Activated CD4-positive, alpha-beta memory T cell treated with anti-CD3 and anti-CD28 coated beads for 36 hours (primary cell): ENCODE results near the gene SUN2. TPM values are rescaled to one million over a fixed set of nuclear protein-coding genes. Genes with fewer than 3 reads are reported as not detected.

Experiments
- CTCF ChIA-PET: fragments of 350-600 bp; sonication (Branson Sonifier 250); formaldehyde crosslinking; loops from one replicate; lab custom pipeline; 2021; ENCODE audit warnings: antibody characterized with exemption, inconsistent platforms; lab: Charles Lee
- POLR2A ChIA-PET: fragments of 350-600 bp; sonication (Branson Sonifier 250); formaldehyde crosslinking; loops from one replicate; lab custom pipeline; 2021; ENCODE audit warnings: antibody characterized with exemption; lab: Charles Lee
- DNase-seq: peaks from one replicate; pipeline ENCODE4 v3.0.0-alpha.2; 2020
- H3K27ac Mint-ChIP-seq: one replicate; pipeline ENCODE4 v1.8.0; 2021; ENCODE audit warnings: mixed read lengths
- H3K27me3 Mint-ChIP-seq: one replicate; pipeline ENCODE4 v1.8.0; 2021; ENCODE audit warnings: mixed read lengths
- H3K36me3 Mint-ChIP-seq: one replicate; pipeline ENCODE4 v1.8.0; 2021; ENCODE audit warnings: mixed read lengths
- H3K4me1 Mint-ChIP-seq: one replicate; pipeline ENCODE4 v1.8.0; 2021; ENCODE audit warnings: low read depth, mixed read lengths
- H3K4me3 Mint-ChIP-seq: one replicate; pipeline ENCODE4 v1.8.0; 2021; ENCODE audit warnings: mild to moderate bottlenecking, mixed read lengths
- H3K9me3 Mint-ChIP-seq: one replicate; pipeline ENCODE4 v1.8.0; 2021; ENCODE audit warnings: mixed read lengths
- intact Hi-C: fragments of 100-400 bp; cut with micrococcal nuclease; formaldehyde crosslinking; loops from one replicate; pipeline ENCODE4 v1.15.1; 2023
- total RNA-seq, 2 experiments: library from RNA; stranded (reverse); gene quantifications; one replicate each; pipeline ENCODE4 v1.2.3, GENCODE V29; 2021

SUN2 gene
- total RNA-seq, 2 experiments from 2014 or later, result 159 to 168 TPM

DNA sequence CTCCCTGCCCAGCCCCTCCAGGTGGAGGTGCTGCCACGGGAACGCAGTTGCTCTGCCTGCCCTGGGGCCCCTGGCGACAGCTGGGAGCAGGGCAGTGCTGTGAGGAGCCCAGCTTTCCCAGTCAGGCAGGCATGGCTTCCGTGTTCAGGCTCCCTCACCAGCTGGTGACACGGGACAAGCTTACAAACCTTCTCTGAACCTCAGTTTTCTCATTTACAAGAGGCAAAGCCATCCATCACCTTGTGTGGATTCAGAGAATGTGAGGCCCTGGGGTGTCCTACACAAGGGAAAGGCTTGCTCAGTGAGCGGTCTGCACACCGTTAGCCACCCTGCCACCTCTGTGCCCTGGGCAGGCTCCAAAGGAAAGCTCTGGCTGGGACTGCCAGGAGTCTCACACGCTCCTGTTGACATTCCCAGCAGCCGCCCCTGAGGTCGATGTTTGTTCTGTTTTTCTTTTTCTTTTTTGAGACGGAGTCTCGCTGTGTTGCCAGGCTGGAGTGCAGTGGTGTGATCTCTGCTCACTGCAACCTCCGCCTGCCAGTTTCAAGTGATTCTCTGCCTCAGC lies 23.5 kb downstream of the SUN2 start:
- POLR2A ChIA-PET, result interaction anchor here (0.6 to 3.7 kb wide), 4 partner anchors 8 to 478 kb away, joined by 3 to 17 read pairs (median 4); no protein-coding TSS in a partner anchor
- Mint-ChIP-seq H3K4me1 (peaks cover 31% of the 10 kb centered on the region), H3K9me3 (no peaks in the 10 kb centered on the region), H3K36me3 (peaks cover 52% of the 10 kb centered on the region), H3K27ac (peak overlapping the region; percentile 46), H3K27me3 (no peaks in the 10 kb centered on the region), H3K4me3 (no peak overlapping the region)
- CTCF ChIA-PET, result interaction anchor here (0.6 to 4.5 kb wide), 14 partner anchors 9 to 336 kb away, joined by 3 to 33 read pairs (median 6); partner anchors contain the start of genes NPTXR and TOMM22
- DNase-seq, result no peak
- intact Hi-C loops, result no loop called here

- Mint-ChIP-seq H3K27me3 (no peaks in the 10 kb centered on the region), H3K27ac (peak overlapping the region; percentile 49), H3K36me3 (peaks cover 53% of the 10 kb centered on the region), H3K4me3 (no peak overlapping the region), H3K9me3 (no peaks in the 10 kb centered on the region), H3K4me1 (peaks cover 27% of the 10 kb centered on the region)
- no peak for DNase-seq
- ChIA-PET CTCF (interaction anchor here (1.2 to 4.5 kb wide), 6 partner anchors 8 to 112 kb away, joined by 4 to 33 read pairs (median 10); partner anchors contain the start of gene NPTXR), POLR2A (interaction anchor here (0.8 kb wide), 1 partner anchor 20 kb away, joined by 3 read pairs; no protein-coding TSS in a partner anchor)
- intact Hi-C loops, result no loop called here
These were observed 24.1 kb downstream of the SUN2 start for GRCh38 chr22:38731703-38732161.

- no peak overlapping the region for H3K4me3 Mint-ChIP-seq
- CTCF ChIA-PET, result no interaction called here
- POLR2A ChIA-PET, result interaction anchor here (1.2 kb wide), 2 partner anchors 10 to 18 kb away, joined by 3 read pairs; no protein-coding TSS in a partner anchor
These were observed 25.4 kb downstream of the SUN2 start for GRCh38 chr22:38730411-38730871.

DNA sequence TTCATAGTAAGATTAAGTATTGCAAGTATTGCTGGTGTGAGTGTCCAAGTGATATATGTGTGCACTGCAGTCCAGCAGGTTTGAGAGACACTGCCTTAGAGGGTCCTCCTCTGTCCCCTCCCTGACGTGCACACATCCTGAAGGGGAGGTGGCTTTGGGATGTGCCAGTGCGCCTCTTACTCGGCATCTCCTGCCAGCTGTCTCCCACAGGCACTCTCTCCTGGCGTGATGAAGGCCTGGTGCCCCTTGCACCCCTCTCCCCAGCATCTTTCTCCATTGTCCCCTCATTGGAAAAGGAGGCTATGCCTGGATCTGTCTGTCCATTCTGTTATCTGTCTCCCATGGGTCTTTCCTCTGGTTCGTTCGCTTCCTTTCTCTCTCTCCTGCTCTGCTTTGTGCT lies 25.9 kb downstream of the SUN2 start:
- Mint-ChIP-seq H3K36me3 (peaks cover 62% of the 10 kb centered on the region), H3K9me3 (no peaks in the 10 kb centered on the region), H3K4me1 (peaks cover 16% of the 10 kb centered on the region)

More at GRCh38 chr22:38730411-38730871, 25.4 kb downstream of the SUN2 start:
- Mint-ChIP-seq H3K9me3 (no peaks in the 10 kb centered on the region), H3K27me3 (no peaks in the 10 kb centered on the region), H3K27ac (peak overlapping the region; percentile 28), H3K36me3 (peaks cover 61% of the 10 kb centered on the region), H3K4me1 (peaks cover 18% of the 10 kb centered on the region)
- intact Hi-C loops, result no loop called here
- DNase-seq, result no peak

GRCh38 chr22:38728871-38729796 lies 26.7 kb downstream of the SUN2 start:
- no peaks in the 10 kb centered on the region for H3K27me3 Mint-ChIP-seq
- H3K9me3 Mint-ChIP-seq, result no peaks in the 10 kb centered on the region
- H3K36me3 Mint-ChIP-seq, result peaks cover 62% of the 10 kb centered on the region
- H3K4me3 Mint-ChIP-seq, result no peak overlapping the region
- intact Hi-C loops, result no loop called here
- H3K27ac Mint-ChIP-seq, result no peak overlapping the region
- ChIA-PET POLR2A (interaction anchor here (1.2 kb wide), 3 partner anchors 8 to 19 kb away, joined by 3 read pairs; no protein-coding TSS in a partner anchor), CTCF (no interaction called here)
- DNase-seq, result no peak
- peaks cover 9% of the 10 kb centered on the region for H3K4me1 Mint-ChIP-seq

More for the DNA sequence above, 25.9 kb downstream of the SUN2 start:
- no peak overlapping the region for H3K27ac Mint-ChIP-seq
- DNase-seq, result no peak
- intact Hi-C loops, result no loop called here
- H3K4me3 Mint-ChIP-seq, result no peak overlapping the region
- H3K27me3 Mint-ChIP-seq, result no peaks in the 10 kb centered on the region
- POLR2A ChIA-PET, result interaction anchor here (1.2 kb wide), 2 partner anchors 11 to 19 kb away, joined by 3 read pairs; no protein-coding TSS in a partner anchor
- CTCF ChIA-PET, result no interaction called here

GRCh38 chr22:38727530-38728451 lies 28.0 kb downstream of the SUN2 start:
- CTCF ChIA-PET, result no interaction called here
- Mint-ChIP-seq H3K4me3 (no peak overlapping the region), H3K4me1 (no peaks in the 10 kb centered on the region), H3K27me3 (no peaks in the 10 kb centered on the region), H3K36me3 (peaks cover 56% of the 10 kb centered on the region), H3K27ac (peak overlapping the region; percentile 49), H3K9me3 (no peaks in the 10 kb centered on the region)
- POLR2A ChIA-PET, result interaction anchor here (1.2 kb wide), 1 partner anchor 10 kb away, joined by 3 read pairs; no protein-coding TSS in a partner anchor
- DNase-seq, result no peak
- intact Hi-C loops, result no loop called here

DNA sequence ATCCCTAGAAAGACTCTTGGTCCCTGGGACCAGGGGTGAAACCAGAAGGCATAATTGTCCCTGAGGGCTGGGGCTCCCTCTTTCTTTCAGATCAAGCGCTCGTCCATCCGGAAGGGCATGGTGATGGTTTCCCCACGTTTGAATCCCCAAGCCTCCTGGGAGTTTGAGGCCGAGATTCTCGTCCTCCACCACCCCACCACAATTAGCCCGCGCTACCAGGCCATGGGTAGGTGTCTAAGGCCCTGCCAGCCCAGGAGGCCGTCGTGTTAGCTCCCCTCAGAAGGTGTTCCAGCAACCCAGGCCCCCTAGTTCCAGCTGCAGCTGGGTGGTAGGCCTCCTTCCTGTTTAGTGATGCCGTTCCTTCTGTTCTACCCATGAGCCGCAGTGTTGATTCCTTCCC lies 28.7 kb downstream of the SUN2 start:
- H3K4me3 Mint-ChIP-seq, result no peak overlapping the region
- no peak for DNase-seq
- H3K9me3 Mint-ChIP-seq, result no peaks in the 10 kb centered on the region
- intact Hi-C loops, result no loop called here
- POLR2A ChIA-PET, result no interaction called here
- H3K27ac Mint-ChIP-seq, result peak overlapping the region; percentile 49
- H3K4me1 Mint-ChIP-seq, result no peaks in the 10 kb centered on the region
- H3K27me3 Mint-ChIP-seq, result no peaks in the 10 kb centered on the region
- H3K36me3 Mint-ChIP-seq, result peaks cover 59% of the 10 kb centered on the region
- CTCF ChIA-PET, result interaction anchor here (0.9 kb wide), 1 partner anchor 10 kb away, joined by 3 read pairs; no protein-coding TSS in a partner anchor

- H3K36me3 Mint-ChIP-seq, result peaks cover 65% of the 10 kb centered on the region
- no peak for DNase-seq
- H3K27me3 Mint-ChIP-seq, result no peaks in the 10 kb centered on the region
- no peak overlapping the region for H3K4me3 Mint-ChIP-seq
- no peak overlapping the region for H3K27ac Mint-ChIP-seq
- H3K9me3 Mint-ChIP-seq, result no peaks in the 10 kb centered on the region
- intact Hi-C loops, result no loop called here
- no peaks in the 10 kb centered on the region for H3K4me1 Mint-ChIP-seq
- POLR2A ChIA-PET, result interaction anchor here (1.0 kb wide), 1 partner anchor 8 kb away, joined by 3 read pairs; no protein-coding TSS in a partner anchor
- CTCF ChIA-PET, result interaction anchor here (0.8 to 1.6 kb wide), 8 partner anchors 9 to 111 kb away, joined by 3 to 14 read pairs (median 4); partner anchors contain the start of gene SUN2
These were observed 29.7 kb downstream of the SUN2 start for GRCh38 chr22:38725900-38726655.

DNA sequence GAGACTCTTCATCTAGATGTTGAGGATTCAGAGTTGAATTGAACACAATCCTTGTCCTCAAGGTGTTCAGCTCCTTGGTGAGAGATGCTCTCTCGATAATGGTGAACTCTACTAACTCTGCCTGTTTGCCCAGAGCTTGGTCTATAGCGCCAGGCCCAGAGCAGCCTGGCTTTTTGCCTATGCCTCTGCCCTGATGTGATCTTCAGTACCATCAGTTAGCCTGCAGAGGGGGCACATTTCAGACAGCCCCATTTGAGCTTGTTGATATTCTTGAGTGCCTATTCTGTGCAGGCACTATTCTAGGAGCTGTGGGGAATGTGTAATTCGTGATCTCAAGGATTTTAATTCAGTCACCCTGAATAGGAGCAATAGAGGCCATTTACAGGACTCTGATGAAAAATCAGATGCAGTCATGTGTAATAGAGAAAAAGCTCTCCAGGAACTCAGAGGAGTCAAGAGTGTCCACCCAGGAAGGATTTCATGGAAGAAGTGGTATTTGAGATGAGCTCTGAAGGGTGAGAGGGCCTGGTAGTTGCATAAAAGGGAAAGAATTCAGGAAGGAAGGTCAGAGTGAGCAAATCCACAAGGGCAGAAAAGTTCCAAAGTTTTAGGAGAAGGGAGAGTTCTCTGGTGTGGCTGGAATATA lies 30.7 kb downstream of the SUN2 start:
- Mint-ChIP-seq H3K4me3 (no peak overlapping the region), H3K36me3 (peaks cover 60% of the 10 kb centered on the region), H3K9me3 (no peaks in the 10 kb centered on the region), H3K4me1 (no peaks in the 10 kb centered on the region), H3K27me3 (no peaks in the 10 kb centered on the region), H3K27ac (peak overlapping the region; percentile 1)
- DNase-seq, result no peak
- ChIA-PET CTCF (interaction anchor here (0.7 to 4.0 kb wide), 21 partner anchors 8 to 112 kb away, joined by 3 to 33 read pairs (median 4); partner anchors contain the start of genes GTPBP1 and SUN2), POLR2A (interaction anchor here (1.2 to 1.4 kb wide), 2 partner anchors 8 to 27 kb away, joined by 5 read pairs; no protein-coding TSS in a partner anchor)
- intact Hi-C loops, result no loop called here

- Mint-ChIP-seq H3K4me3 (no peak overlapping the region), H3K27ac (no peak overlapping the region), H3K9me3 (no peaks in the 10 kb centered on the region), H3K4me1 (no peaks in the 10 kb centered on the region), H3K36me3 (peaks cover 55% of the 10 kb centered on the region), H3K27me3 (no peaks in the 10 kb centered on the region)
- CTCF ChIA-PET, result interaction anchor here (0.9 to 4.0 kb wide), 13 partner anchors 8 to 42 kb away, joined by 3 to 33 read pairs (median 4); partner anchors contain the start of gene GTPBP1
- DNase-seq, result no peak
- POLR2A ChIA-PET, result interaction anchor here (1.2 to 1.4 kb wide), 2 partner anchors 9 to 28 kb away, joined by 5 read pairs; no protein-coding TSS in a partner anchor
- intact Hi-C loops, result no loop called here
These were observed 31.6 kb downstream of the SUN2 start for GRCh38 chr22:38724176-38724575.
